HepG2 (cell line): Measurements from ENCODE around the gene ARFGEF3. TPM values are rescaled to one million over a fixed set of nuclear protein-coding genes. Genes with fewer than 3 reads are reported as not detected.

Experiments used
- ATAC-seq: fragments of 200-7000 bp; cut with Tn5 transposase; 3 replicates; pipeline ENCODE4 v1.9.1; 2020; ENCODE audit warnings: mild to moderate bottlenecking, moderate library complexity
- BruUV-seq: library from RNA; stranded (reverse); fragments of 400-500 nt; replicated peaks from 2 replicates; lab custom pipeline; 2021; lab: Mats Ljungman, UMichigan
- CTCF ChIA-PET: fragments of 300-600 bp; formaldehyde crosslinking; extraction: SDS; loops from one replicate; lab custom pipeline; 2021; ENCODE audit warnings: low total read pairs, inconsistent platforms, low intra/inter-chr PET ratio; lab: Yijun Ruan, JAX
- POLR2A ChIA-PET: fragments of 350-600 bp; sonication (Branson Sonifier 250); formaldehyde crosslinking; loops from one replicate; lab custom pipeline; 2020; ENCODE audit warnings: antibody characterized with exemption, inconsistent platforms; lab: Yijun Ruan, JAX
- DNase-seq: peaks from one replicate; pipeline ENCODE4 v3.0.0-alpha.2; 2015; ENCODE audit warnings: low spot score
- FAIRE-seq: peaks from 3 replicates; lab custom pipeline; 2011; peaks lifted over from hg19 to GRCh38; lab: Jason Lieb, UNC
- H2AFZ ChIP-seq: one replicate; pipeline ENCODE4 v1.6.1; 2011; ENCODE audit warnings: low read length, inconsistent platforms
- H3K27ac ChIP-seq: fragments of 300-600 bp; 3 replicates; pipeline ENCODE4 v1.8.0; 2011; ENCODE audit warnings: mixed run types, mild to moderate bottlenecking, mixed read lengths, low read length, inconsistent platforms; ENCODE audit not compliant: insufficient read depth; ENCODE audit errors: extremely low read length
- H3K27me3 ChIP-seq, 2 experiments: fragments of 200-600 bp in 1 of 2; 2 replicates in 1 of 2; 3 replicates in 1 of 2; pipeline versions ENCODE4 v1.6.0 to v1.8.0; 2011; ENCODE audit warnings: low read length in 2 of 2, mild to moderate bottlenecking in 2 of 2, moderate library complexity in 2 of 2, inconsistent platforms in 1 of 2; ENCODE audit not compliant: insufficient read depth in 2 of 2, control insufficient read depth in 1 of 2
- H3K36me3 ChIP-seq, 2 experiments: fragments of 200-600 bp in 1 of 2; replicated peaks in 1 of 2; 2 replicates in 1 of 2; 3 replicates in 1 of 2; pipeline versions ENCODE4 v1.5.1 to v1.8.0; 2011; ENCODE audit warnings: low read length in 2 of 2, inconsistent platforms in 1 of 2; ENCODE audit not compliant: insufficient read depth in 2 of 2, control insufficient read depth in 1 of 2
- H3K4me1 ChIP-seq: 2 replicates; pipeline ENCODE4 v1.5.1; 2012; ENCODE audit warnings: low read length, inconsistent platforms; ENCODE audit not compliant: insufficient read depth
- H3K4me2 ChIP-seq: 2 replicates; pipeline ENCODE4 v1.6.0; 2011; ENCODE audit warnings: low read depth, low read length, inconsistent platforms
- H3K4me3 ChIP-seq, 3 experiments: fragments of 200-600 bp in 1 of 3; sonication (generic), shearing (Covaris generic) in 1 of 3; replicated peaks in 1 of 3; 2 replicates each; pipeline ENCODE4 v1.5.1; 2011 to 2016; ENCODE audit warnings: low read length in 3 of 3, inconsistent platforms in 2 of 3, low read depth in 2 of 3, mild to moderate bottlenecking in 2 of 3, control low read depth in 1 of 3, mixed read lengths in 1 of 3; ENCODE audit not compliant: insufficient read depth in 1 of 3
- H3K79me2 ChIP-seq: one replicate; pipeline ENCODE4 v1.6.1; 2011; ENCODE audit warnings: low read length, inconsistent platforms; ENCODE audit not compliant: insufficient read depth
- H3K9ac ChIP-seq: 2 replicates; pipeline ENCODE4 v1.6.0; 2011; ENCODE audit warnings: mild to moderate bottlenecking, low read depth, low read length, inconsistent platforms; ENCODE audit not compliant: insufficient read depth
- H3K9me3 ChIP-seq: 2 replicates; pipeline ENCODE4 v1.5.1; 2012; ENCODE audit warnings: mild to moderate bottlenecking, low read length
- H4K20me1 ChIP-seq: 2 replicates; pipeline ENCODE4 v1.6.0; 2011; ENCODE audit warnings: inconsistent platforms, mild to moderate bottlenecking, low read length, moderate library complexity; ENCODE audit not compliant: insufficient read depth
- EEA1 ChIP-seq: sonication (generic); formaldehyde crosslinking; IDR thresholded peaks from 2 replicates; pipeline ENCODE4 v1.5.1; 2020; ENCODE audit warnings: mild to moderate bottlenecking, missing genetic modification reagents, borderline replicate concordance
- GATAD1 ChIP-seq: IDR thresholded peaks from 2 replicates; pipeline ENCODE4 v1.6.1; 2016; ENCODE audit warnings: missing genetic modification reagents, missing compliant biosample characterization
- HIVEP1 ChIP-seq: sonication (generic); formaldehyde crosslinking; IDR thresholded peaks from 2 replicates; pipeline ENCODE4 v1.4.0; 2020; ENCODE audit warnings: mild to moderate bottlenecking, missing genetic modification reagents
- ZBTB1 ChIP-seq: sonication (generic); formaldehyde crosslinking; IDR thresholded peaks from 2 replicates; pipeline ENCODE4 v1.4.0; 2020; ENCODE audit warnings: missing genetic modification reagents, borderline replicate concordance
- WGBS: methylation state at CpG from one replicate; pipeline ENCODE4 v1.1.6; 2017; ENCODE audit warnings: low lambda C conversion rate; 5-methylcytosine and 5-hydroxymethylcytosine counted together
- in situ Hi-C: cut with HindIII; loops from 2 replicates; pipeline ENCODE4 v1.10.0; 2017; ENCODE audit warnings: low pct_unique_long_range_greater_than_20kb; ENCODE audit not compliant: extremely low pct_ligation_motif_present
- intact Hi-C: fragments of 100-400 bp; cut with micrococcal nuclease; formaldehyde crosslinking; loops from one replicate; pipeline ENCODE4 v1.10.0; 2022; ENCODE audit not compliant: unreplicated experiment
- polyA plus RNA-seq, 8 experiments: library from polyadenylated mRNA; depleted of rRNA in 3 of 8; stranded (reverse) in 7 of 8; unstranded in 1 of 8; fragments of >200 nt; fragmentation: Illumina TruSeq in 4 of 8; extraction: Trizol in 4 of 8; gene quantifications; 2 replicates each; pipeline versions ENCODE4 v1.2.1 to v1.2.3, GENCODE V29; 2011 to 2016; ENCODE audit warnings: low read depth in 4 of 8, missing spikeins in 1 of 8, mixed read lengths in 1 of 8; ENCODE audit not compliant: insufficient read depth in 1 of 8
- total RNA-seq, 5 experiments: library from RNA; depleted of rRNA; stranded (reverse); fragments of >200 nt; fragmentation: Illumina TruSeq; extraction: Trizol; gene quantifications; 2 replicates each; pipeline ENCODE4 v1.2.3, GENCODE V29; 2016; ENCODE audit warnings: low read depth in 1 of 5
- TF ChIP-seq, protein P1 (sequence below), 2 experiments: fragments of 450-650 bp in 1 of 2; sonication (generic) in 1 of 2; formaldehyde crosslinking in 1 of 2; IDR thresholded peaks; 2 replicates each; pipeline versions ENCODE4 v1.6.1 to v1.8.0; 2016 to 2022; ENCODE audit warnings: antibody characterized with exemption in 1 of 2, mild to moderate bottlenecking in 1 of 2, missing genetic modification reagents in 1 of 2

ARFGEF3 gene
- total and polyA plus RNA-seq, 2 of the 13 experiments (the other 11 are each of a cell fraction or from before 2014, with no cell fraction given): 0.60 to 2.6 TPM

DNA sequence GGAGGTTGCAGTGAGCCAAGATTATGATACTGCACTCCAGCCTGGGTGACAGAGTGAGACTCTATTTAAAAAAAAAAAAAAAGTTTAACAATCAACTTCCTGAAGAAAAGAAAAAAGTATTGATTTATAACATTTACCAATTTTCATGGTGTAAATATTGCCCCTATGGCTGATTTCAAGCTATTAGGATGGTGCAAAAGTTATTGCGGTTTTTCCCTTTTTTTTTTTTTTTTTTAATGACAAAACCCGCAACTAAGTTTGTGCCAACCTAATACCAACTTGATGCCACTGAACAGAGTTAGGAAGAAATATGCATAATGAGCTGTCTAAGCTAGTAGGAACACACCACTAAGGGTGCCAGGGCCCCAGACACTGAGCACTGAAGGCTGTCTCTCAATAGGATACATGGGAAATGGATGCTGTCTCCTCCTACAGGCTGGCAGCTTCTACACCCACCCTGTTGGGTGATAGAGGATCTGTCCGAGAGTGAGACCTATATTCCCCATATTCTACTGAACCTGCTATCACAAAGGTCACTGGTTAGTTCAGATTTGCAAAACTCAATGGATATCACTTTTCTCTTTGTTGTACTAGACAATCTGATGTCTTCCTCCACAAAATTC is 48.0 kb upstream of the ARFGEF3 start:
- H3K4me3 ChIP-seq: no peak overlapping the region
- no peak for DNase-seq
- TF ChIP-seq, protein P1, sequence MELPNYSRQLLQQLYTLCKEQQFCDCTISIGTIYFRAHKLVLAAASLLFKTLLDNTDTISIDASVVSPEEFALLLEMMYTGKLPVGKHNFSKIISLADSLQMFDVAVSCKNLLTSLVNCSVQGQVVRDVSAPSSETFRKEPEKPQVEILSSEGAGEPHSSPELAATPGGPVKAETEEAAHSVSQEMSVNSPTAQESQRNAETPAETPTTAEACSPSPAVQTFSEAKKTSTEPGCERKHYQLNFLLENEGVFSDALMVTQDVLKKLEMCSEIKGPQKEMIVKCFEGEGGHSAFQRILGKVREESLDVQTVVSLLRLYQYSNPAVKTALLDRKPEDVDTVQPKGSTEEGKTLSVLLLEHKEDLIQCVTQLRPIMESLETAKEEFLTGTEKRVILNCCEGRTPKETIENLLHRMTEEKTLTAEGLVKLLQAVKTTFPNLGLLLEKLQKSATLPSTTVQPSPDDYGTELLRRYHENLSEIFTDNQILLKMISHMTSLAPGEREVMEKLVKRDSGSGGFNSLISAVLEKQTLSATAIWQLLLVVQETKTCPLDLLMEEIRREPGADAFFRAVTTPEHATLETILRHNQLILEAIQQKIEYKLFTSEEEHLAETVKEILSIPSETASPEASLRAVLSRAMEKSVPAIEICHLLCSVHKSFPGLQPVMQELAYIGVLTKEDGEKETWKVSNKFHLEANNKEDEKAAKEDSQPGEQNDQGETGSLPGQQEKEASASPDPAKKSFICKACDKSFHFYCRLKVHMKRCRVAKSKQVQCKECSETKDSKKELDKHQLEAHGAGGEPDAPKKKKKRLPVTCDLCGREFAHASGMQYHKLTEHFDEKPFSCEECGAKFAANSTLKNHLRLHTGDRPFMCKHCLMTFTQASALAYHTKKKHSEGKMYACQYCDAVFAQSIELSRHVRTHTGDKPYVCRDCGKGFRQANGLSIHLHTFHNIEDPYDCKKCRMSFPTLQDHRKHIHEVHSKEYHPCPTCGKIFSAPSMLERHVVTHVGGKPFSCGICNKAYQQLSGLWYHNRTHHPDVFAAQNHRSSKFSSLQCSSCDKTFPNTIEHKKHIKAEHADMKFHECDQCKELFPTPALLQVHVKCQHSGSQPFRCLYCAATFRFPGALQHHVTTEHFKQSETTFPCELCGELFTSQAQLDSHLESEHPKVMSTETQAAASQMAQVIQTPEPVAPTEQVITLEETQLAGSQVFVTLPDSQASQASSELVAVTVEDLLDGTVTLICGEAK (IDR thresholded peaks at IDR 0.05): peak; percentile 90
- TF ChIP-seq, protein P1 (CRISPR knock-in tag; IDR thresholded peaks at IDR 0.05): no peak
- TF ChIP-seq ZBTB1 (CRISPR knock-in tag): no peak
- TF ChIP-seq EEA1 (CRISPR knock-in tag): no peak
- TF ChIP-seq GATAD1: no peak
- TF ChIP-seq HIVEP1 (CRISPR knock-in tag): no peak
- intact Hi-C loops (no loop called here), in situ Hi-C loops (loop anchor here (5.0 to 10.0 kb wide), 3 partner anchors 111 to 651 kb away; partner anchors contain the start of gene HEBP2)
- H3K27me3 ChIP-seq: no peaks in the 10 kb centered on the region
- no peaks in the 10 kb centered on the region for H3K79me2 ChIP-seq
- H3K4me1 ChIP-seq: peaks cover 22% of the 10 kb centered on the region
- no peak overlapping the region for H3K9ac ChIP-seq
- FAIRE-seq: no peak
- no peak overlapping the region for H2AFZ ChIP-seq
- no peaks in the 10 kb centered on the region for H4K20me1 ChIP-seq
- no TSS peak for BruUV-seq
- peak; percentile 15; the same call in 1 of the 3 replicates for ATAC-seq
- ChIA-PET CTCF (no interaction called here), POLR2A (no interaction called here)
- no peak overlapping the region for H3K27ac ChIP-seq
- H3K9me3 ChIP-seq: no peaks in the 10 kb centered on the region
- H3K4me2 ChIP-seq: no peak overlapping the region
- WGBS: 24% methylated on average over 3 of the region's 3 CpGs
- H3K36me3 ChIP-seq: no peaks in the 10 kb centered on the region
